Colonic mucosa (tissue), 4 donors: ENCODE results near the gene GCAT. TPM values are rescaled to one million over a fixed set of nuclear protein-coding genes. Genes with fewer than 3 reads are reported as not detected.

Experiments
- DNase-seq: peaks from one replicate; pipeline ENCODE4 v3.0.0-alpha.2; 2020
- H3K27ac ChIP-seq: fragments of 200-600 bp; one replicate; pipeline ENCODE4 v1.8.0; 2021
- H3K27me3 ChIP-seq: fragments of 200-600 bp; one replicate; pipeline ENCODE4 v1.8.0; 2021
- H3K36me3 ChIP-seq: fragments of 200-600 bp; one replicate; pipeline ENCODE4 v1.8.0; 2021
- H3K4me1 ChIP-seq: fragments of 200-600 bp; one replicate; pipeline ENCODE4 v1.8.0; 2021; ENCODE audit warnings: mild to moderate bottlenecking
- H3K4me3 ChIP-seq: fragments of 200-600 bp; one replicate; pipeline ENCODE4 v1.8.0; 2021
- H3K9ac ChIP-seq, 2 donors: one replicate each; pipeline ENCODE4 v1.7.0; 2013; ENCODE audit warnings: control low read depth in 2 of 2, low read depth in 2 of 2, low read length in 2 of 2
- H3K9me3 ChIP-seq: fragments of 200-600 bp; one replicate; pipeline ENCODE4 v1.8.0; 2021
- intact Hi-C: fragments of 100-400 bp; cut with DNase I; formaldehyde crosslinking; loops from one replicate; pipeline ENCODE4 v1.14.1; 2022
- microRNA-seq: library from miRNA; unstranded; fragments of <30 nt; microRNA quantifications from one replicate; pipeline ENCODE4, GENCODE V29; 2019
- total RNA-seq, 2 donors: library from RNA; stranded (reverse); fragmentation: NEBNext Ultra II Directional in 1 of 2; extraction: Animal tissue kit (Norgen Biotek cat#: 25700) in 1 of 2; gene quantifications; one replicate each; pipeline ENCODE4 v1.2.1, GENCODE V29; 2021
- TF ChIP-seq, protein P1 (sequence below): fragments of 200-600 bp; IDR thresholded peaks from one replicate; pipeline ENCODE4 v1.8.0; 2022; ENCODE audit warnings: antibody characterized with exemption, mild to moderate bottlenecking
- donor health status: healthy.
- donor health status: DM: no; HTN: no; CAD: no.
- donor health status: DM: no; HTN: no; CAD: no.

The GCAT gene
- total RNA-seq, 2 donors from 2014 or later = 13.0 to 23.5 TPM

DNA sequence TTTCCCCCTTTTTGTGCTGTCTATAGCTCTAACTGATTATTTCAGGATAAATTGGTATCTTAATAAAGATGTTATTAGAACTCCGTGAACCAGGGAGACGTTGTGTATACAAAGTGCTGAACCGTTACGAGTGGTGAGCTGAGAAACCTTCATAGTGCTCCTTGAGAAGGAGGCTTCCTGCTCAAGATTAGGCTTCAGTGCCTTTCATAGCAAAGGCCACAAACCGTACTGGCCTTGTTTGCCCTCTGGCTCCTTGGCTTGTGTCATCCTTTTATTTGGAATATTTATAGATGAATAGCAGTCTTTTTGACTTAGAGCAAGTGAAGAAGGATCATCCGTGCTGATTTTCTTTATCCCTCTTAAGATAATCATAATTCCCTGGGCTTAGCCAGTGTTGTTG is 57.8 kb downstream of the GCAT start:
- H3K27ac ChIP-seq = no peak overlapping the region
- DNase-seq = no peak
- H3K27me3 ChIP-seq = no peaks in the 10 kb centered on the region
- no peak overlapping the region for H3K9ac ChIP-seq
- H3K36me3 ChIP-seq = peaks cover 29% of the 10 kb centered on the region
- H3K4me3 ChIP-seq = no peak overlapping the region
- TF ChIP-seq, protein P1, sequence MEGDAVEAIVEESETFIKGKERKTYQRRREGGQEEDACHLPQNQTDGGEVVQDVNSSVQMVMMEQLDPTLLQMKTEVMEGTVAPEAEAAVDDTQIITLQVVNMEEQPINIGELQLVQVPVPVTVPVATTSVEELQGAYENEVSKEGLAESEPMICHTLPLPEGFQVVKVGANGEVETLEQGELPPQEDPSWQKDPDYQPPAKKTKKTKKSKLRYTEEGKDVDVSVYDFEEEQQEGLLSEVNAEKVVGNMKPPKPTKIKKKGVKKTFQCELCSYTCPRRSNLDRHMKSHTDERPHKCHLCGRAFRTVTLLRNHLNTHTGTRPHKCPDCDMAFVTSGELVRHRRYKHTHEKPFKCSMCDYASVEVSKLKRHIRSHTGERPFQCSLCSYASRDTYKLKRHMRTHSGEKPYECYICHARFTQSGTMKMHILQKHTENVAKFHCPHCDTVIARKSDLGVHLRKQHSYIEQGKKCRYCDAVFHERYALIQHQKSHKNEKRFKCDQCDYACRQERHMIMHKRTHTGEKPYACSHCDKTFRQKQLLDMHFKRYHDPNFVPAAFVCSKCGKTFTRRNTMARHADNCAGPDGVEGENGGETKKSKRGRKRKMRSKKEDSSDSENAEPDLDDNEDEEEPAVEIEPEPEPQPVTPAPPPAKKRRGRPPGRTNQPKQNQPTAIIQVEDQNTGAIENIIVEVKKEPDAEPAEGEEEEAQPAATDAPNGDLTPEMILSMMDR = no peak
- H3K4me1 ChIP-seq = no peaks in the 10 kb centered on the region
- intact Hi-C loops = no loop called here
- no peaks in the 10 kb centered on the region for H3K9me3 ChIP-seq

Small RNA genes within 50 kb of the gene (microRNA-seq; reads per million reads assigned to microRNA genes)
- not detected for gene MIR659

Other genes with a start within 250 kb of the GCAT start
- gene CDC42EP1, start 247.5 kb upstream of the GCAT start, total RNA-seq = 10 to 100 TPM; 66.1 to 97.0 TPM
- 100 to 1,000 TPM; 118 to 160 TPM for gene LGALS2, start 227.8 kb upstream of the GCAT start, total RNA-seq
- 10 to 100 TPM; 45.7 to 90.2 TPM for gene GGA1, start 199.1 kb upstream of the GCAT start, total RNA-seq
- gene SH3BP1, start 168.3 kb upstream of the GCAT start, total RNA-seq = 100 to 1,000 TPM in 1 of 2 donors, 10 to 100 TPM in 1; 91.8 to 125 TPM
- 10 to 100 TPM; 24.5 to 34.0 TPM for gene PDXP, start 149.2 kb upstream of the GCAT start, total RNA-seq
- 100 to 1,000 TPM in 1 of 2 donors, 10 to 100 TPM in 1; 83.3 to 222 TPM for gene LGALS1, start 132.3 kb upstream of the GCAT start, total RNA-seq
- 10 to 100 TPM; 25.2 to 48.4 TPM for gene NOL12, start 121.6 kb upstream of the GCAT start, total RNA-seq
- gene TRIOBP, start 110.9 kb upstream of the GCAT start, total RNA-seq = 10 to 100 TPM; 69.5 to 75.7 TPM
- under 1 TPM in 1 of 2 donors, not detected in 1; 0.74 TPM for gene GALR3, start 15.4 kb downstream of the GCAT start, total RNA-seq
- 10 to 100 TPM; 27.1 to 34.2 TPM for gene ANKRD54, start 36.4 kb downstream of the GCAT start, total RNA-seq
- gene EIF3L, start 41.5 kb downstream of the GCAT start, total RNA-seq = 100 to 1,000 TPM; 358 to 451 TPM
- gene MICALL1, start 98.4 kb downstream of the GCAT start, total RNA-seq = 10 to 100 TPM; 27.3 TPM
- gene C22orf23, start 145.7 kb downstream of the GCAT start, total RNA-seq = not detected
- gene POLR2F, start 145.8 kb downstream of the GCAT start, total RNA-seq = 100 to 1,000 TPM in 1 of 2 donors, 10 to 100 TPM in 1; 52.5 to 110 TPM
- 1 to 10 TPM in 1 of 2 donors, under 1 TPM in 1; 0.57 to 3.4 TPM for gene SOX10, start 176.6 kb downstream of the GCAT start, total RNA-seq
- gene PICK1, start 249.5 kb downstream of the GCAT start, total RNA-seq = 10 to 100 TPM; 27.6 to 47.2 TPM